ENCODE measurements around the gene OSBPL6.
A peak's percentile ranks its signal among the peaks of the same experiment; 100 is the strongest.

The OSBPL6 gene

DNA sequence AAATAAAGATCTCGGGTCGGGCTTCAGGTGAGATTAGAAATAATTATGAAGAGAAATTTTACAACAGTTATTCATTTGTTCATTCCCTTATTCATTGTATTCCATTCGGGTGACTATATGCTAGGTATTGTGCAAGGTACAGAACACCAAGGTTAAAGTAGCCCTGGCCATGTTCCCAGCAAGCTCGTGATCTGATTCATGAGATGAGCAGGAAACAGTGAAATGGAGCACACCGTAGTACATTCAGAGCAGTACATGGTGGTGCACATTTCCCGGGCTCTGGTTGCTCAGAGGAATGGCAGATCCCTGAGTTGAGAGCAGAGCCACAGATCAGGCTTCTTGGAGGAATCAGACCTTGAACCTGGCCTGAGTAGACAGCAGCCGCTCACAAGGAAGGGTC lies 168.9 kb downstream of the OSBPL6 start:
- no peak overlapping the region for H3K4me3 ChIP-seq (ENCODE audit: low read length)
- TF ChIP-seq, protein P1, sequence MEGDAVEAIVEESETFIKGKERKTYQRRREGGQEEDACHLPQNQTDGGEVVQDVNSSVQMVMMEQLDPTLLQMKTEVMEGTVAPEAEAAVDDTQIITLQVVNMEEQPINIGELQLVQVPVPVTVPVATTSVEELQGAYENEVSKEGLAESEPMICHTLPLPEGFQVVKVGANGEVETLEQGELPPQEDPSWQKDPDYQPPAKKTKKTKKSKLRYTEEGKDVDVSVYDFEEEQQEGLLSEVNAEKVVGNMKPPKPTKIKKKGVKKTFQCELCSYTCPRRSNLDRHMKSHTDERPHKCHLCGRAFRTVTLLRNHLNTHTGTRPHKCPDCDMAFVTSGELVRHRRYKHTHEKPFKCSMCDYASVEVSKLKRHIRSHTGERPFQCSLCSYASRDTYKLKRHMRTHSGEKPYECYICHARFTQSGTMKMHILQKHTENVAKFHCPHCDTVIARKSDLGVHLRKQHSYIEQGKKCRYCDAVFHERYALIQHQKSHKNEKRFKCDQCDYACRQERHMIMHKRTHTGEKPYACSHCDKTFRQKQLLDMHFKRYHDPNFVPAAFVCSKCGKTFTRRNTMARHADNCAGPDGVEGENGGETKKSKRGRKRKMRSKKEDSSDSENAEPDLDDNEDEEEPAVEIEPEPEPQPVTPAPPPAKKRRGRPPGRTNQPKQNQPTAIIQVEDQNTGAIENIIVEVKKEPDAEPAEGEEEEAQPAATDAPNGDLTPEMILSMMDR (IDR thresholded peaks at IDR 0.05; ENCODE audit: insufficient read depth, low read depth, low read length, missing control alignments) = no peak
- DNase-seq (ENCODE audit: low read depth) = peak; percentile 97

DNA sequence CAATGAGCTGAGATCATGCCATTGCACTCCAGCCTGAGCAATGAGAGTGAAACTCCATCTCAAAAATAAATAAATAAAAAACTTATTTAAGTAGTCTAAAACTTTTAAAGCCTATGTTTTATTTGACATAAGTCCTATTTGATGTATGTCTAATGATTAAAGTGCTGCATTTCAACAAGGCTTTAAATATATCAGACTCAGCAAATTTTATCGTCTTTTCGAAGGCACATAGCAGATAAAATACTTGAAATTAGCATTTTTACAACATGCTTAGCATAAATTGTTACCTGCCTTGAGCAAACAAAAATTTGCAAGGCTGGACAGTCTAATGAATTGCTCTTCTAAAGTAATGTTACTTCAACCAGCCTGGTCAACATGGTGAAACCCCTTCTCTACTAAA lies 170.8 kb downstream of the OSBPL6 start:
- no peak for DNase-seq (ENCODE audit: low read depth)
- no peak overlapping the region for H3K4me3 ChIP-seq (ENCODE audit: low read length)
- TF ChIP-seq, protein P1 (IDR thresholded peaks at IDR 0.05; ENCODE audit: insufficient read depth, low read depth, low read length, missing control alignments) = no peak

DNA sequence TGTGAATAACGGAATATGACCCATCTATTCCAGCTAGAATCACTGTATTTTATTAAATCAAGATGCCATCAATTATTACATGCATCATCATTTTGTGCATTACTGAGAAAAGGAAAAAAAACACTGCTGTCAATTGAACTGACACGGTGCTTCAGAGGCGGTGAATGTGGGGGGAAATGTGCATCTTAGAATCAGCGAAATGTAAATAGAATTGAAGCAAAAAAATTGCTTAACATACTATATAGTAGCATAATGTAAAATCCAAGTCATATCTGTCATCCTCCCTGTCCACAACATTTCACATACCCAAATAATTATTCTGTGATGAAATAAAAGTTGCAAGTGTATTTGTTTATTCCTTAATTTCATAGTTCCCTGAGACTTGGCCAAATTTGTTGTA lies 172.1 kb downstream of the OSBPL6 start:
- TF ChIP-seq, protein P1 (IDR thresholded peaks at IDR 0.05; ENCODE audit: insufficient read depth, low read depth, low read length, missing control alignments) = no peak

DNA sequence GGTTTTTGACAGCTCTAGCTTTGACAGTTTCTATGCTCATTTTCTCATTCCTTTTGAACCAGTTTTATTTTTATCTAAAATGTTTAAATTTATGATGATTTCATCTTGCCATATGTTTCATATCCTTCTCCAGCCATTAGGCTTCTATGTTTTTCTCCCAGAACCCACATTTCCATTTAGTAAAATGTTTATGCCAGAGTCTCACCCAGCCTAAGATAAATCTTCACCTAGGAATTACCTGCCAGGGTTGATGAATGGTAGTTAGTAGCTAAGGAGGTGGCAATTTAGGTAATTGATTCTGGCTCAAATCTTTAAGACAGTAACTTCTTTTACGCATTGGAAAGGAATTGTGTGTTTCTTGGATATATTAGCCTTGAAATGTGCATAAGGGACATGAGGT lies 173.0 kb downstream of the OSBPL6 start:
- DNase-seq (ENCODE audit: low read depth) = no peak
- TF ChIP-seq, protein P1 (IDR thresholded peaks at IDR 0.05; ENCODE audit: insufficient read depth, low read depth, low read length, missing control alignments) = no peak
- no peak overlapping the region for H3K4me3 ChIP-seq (ENCODE audit: low read length)

More for the DNA sequence above, 172.1 kb downstream of the OSBPL6 start:
- no peak overlapping the region for H3K4me3 ChIP-seq (ENCODE audit: low read length)
- no peak for DNase-seq (ENCODE audit: low read depth)

DNA sequence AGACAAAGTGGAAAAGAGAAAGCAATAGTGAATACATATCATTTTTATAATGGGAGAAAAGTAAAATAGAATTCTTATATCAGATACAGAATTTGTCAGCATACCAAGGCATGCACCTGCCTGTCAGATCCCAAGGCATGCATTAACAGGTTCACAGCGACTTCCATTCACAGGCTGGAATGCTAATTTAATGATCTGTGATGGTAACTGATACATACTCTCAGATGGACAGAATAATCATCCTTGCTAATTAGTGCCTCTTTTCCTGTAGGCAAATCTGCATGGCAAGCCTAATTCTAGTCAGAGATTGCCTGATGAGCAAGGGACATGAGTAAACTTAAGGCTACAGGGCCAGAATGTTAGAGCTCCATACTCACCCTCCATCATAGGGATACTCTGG lies 180.6 kb downstream of the OSBPL6 start:
- no peak overlapping the region for H3K4me3 ChIP-seq (ENCODE audit: low read length)
- TF ChIP-seq, protein P1 (IDR thresholded peaks at IDR 0.05; ENCODE audit: insufficient read depth, low read depth, low read length, missing control alignments) = no peak
- peak; percentile 45 for DNase-seq (ENCODE audit: low read depth)

DNA sequence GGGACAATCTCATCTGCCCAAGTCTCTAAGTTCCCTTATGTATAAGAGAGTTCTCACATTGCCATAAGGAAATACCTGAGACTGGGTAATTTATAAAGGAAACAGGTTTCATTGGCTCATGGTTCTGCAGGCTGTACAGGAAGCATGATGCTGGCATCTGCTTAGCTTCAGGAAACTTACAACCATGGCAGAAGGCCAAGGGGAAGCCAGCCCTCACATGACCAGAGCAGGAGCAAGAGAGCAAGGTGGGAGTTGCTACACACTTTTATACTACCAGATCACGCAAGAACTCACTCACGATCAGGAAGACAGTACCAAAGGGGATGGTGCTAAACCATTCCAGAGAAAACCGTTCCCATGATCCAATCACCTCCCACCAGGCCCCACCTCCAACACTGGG lies 182.7 kb downstream of the OSBPL6 start:
- no peak for DNase-seq (ENCODE audit: low read depth)
- TF ChIP-seq, protein P1 (IDR thresholded peaks at IDR 0.05; ENCODE audit: insufficient read depth, low read depth, low read length, missing control alignments) = no peak
- H3K4me3 ChIP-seq (ENCODE audit: low read length) = no peak overlapping the region

DNA sequence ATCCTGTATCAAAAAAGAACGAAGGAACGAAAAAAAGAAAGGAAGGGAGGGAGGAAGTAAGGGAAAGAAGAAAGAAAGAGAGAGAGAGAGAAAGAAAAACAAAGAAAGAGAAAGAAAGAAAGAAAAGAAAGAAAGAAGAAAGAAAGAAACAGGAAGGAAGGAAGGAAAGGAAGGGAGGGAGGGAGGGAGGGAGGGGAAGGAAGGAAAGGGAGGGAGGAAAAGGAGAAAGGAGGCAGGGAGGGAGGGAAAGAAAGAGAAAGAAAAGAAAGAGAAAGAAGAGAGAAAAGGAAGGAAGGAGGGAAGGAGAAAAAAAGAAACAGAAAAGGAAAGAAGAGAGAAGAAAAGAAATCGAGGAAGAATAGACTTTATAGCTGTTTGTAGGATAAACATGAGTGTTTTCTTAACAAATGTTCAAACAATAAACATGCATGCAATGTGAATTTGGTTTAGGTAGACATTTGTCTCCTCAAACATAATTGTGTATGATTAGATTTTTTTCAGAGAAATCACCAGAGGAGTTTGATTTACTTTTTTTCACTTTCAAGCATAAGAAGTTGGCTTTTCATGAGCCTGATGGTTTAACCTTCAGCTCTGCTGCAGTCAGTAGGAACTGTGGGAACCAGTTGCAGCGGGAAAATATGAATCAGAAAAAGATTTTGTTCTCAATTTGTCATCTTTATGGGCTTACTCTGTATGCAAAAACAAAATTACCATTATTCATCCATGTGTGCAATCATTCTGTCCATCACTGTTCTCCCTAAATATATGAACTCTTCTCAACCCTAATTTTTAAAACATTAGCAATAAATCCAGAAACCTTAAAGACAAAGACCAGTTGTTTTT lies 185.1 kb downstream of the OSBPL6 start:
- H3K4me3 ChIP-seq (ENCODE audit: low read length) = no peak overlapping the region
- TF ChIP-seq, protein P1 (IDR thresholded peaks at IDR 0.05; ENCODE audit: insufficient read depth, low read depth, low read length, missing control alignments) = no peak
- no peak for DNase-seq (ENCODE audit: low read depth)

Data from epithelial cell of esophagus (primary cell).